GM08714 (cell line): ENCODE measurements around the gene ESPNL.

ENCODE experiments used
- H3K4me3 ChIP-seq: fragments of 200-500 bp; sonication (Bioruptor generic); 2 replicates; pipeline ENCODE4 v1.5.1; 2014; ENCODE audit warnings: mild to moderate bottlenecking, low read length, inconsistent platforms
- ZNF274 ChIP-seq: IDR thresholded peaks from 2 replicates; pipeline ENCODE4 v1.6.1; 2012; ENCODE audit warnings: mild to moderate bottlenecking, low read depth, low read length

ESPNL gene

DNA sequence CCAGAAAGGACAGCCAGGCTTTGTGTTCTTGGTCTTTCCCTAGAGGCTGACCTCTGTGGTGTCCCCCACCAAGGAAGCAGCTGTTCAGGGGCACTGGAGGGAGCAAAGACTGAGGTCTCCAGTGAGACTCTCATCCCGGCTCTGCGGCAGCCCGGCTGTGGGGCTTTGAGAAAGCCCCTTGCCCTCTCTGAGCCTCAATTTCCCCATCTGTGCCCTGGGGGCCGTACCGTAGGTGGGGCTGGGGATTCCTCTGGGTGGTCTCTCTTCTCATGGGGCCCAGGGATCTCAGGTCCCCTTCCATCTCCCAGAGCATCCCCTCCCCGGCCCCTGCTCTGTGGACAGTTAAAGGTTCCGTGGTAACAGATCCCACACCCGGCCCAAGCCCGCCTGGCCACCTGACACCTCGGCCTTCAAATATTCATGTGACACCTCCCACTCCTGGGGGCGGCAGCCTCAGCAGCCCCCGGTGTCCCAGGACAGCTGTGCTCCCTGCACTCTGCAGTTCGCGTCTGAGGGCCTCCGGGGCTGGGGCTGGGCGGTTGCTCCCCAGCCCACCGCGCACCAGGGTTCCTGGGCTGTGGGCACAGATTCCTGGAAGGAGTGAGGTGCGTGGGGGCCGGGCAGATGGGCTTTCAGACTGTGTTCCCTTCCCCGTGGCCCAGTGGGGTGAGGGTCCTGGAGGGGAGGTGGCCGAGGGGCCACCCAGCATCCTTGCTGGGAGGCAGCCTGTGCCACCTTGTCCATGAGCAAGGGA lies 23.3 kb downstream of the ESPNL start:
- no peak for TF ChIP-seq ZNF274

DNA sequence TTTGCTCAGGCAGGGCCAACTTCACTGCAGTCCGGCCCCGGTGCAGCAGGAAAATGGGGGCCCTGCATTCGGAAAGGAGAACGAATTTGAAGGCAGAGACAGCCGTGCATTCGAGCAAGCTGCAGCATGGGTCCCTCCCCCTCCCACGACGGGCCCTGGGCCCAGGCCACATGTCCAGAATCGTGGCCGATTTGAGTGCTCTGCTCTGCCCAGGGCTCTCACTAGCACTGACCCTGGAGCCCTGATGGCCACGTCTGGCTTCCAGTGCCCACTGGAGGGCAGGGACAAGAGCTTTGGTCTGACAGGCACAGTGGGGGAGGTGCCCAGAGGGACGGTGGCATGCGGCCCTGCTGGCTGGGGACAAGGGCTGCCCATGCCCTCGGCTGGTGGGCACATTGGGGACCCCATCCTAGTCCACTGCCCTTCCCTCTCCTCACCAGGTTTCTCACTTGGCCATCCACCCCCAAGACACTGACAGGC lies 23.9 kb downstream of the ESPNL start:
- no peak overlapping the region for H3K4me3 ChIP-seq
- no peak for TF ChIP-seq ZNF274

More for the DNA sequence above, 23.3 kb downstream of the ESPNL start:
- H3K4me3 ChIP-seq, result no peak overlapping the region

DNA sequence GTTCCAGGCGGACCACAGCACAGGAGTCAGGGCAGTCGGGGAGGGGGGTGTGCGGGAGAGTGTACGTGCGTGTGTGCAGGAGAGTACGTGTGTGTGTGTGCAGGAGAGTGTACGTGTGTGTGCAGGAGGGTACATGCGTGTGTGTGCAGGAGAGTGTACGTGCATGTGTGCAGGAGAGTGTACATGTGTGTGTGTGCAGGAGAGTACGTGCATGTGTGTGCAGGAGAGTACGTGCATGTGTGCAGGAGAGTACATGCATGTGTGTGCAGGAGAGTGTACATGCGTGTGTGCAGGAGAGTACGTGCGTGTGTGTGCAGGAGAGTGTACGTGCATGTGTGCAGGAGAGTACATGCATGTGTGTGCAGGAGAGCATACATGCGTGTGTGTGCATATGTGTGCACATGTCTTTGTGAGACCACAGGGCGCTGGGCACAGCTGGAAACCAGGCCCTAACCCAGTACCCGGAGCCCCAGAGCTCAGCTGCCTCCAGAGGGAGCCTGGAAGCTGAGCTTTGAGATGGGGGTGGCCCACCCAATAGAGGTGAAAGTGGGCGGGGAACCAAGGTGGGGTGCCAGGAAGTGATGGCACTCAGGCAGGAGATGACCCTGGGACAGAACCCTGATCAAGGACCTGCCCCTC lies 24.5 kb downstream of the ESPNL start:
- no peak overlapping the region for H3K4me3 ChIP-seq
- TF ChIP-seq ZNF274, result no peak

DNA sequence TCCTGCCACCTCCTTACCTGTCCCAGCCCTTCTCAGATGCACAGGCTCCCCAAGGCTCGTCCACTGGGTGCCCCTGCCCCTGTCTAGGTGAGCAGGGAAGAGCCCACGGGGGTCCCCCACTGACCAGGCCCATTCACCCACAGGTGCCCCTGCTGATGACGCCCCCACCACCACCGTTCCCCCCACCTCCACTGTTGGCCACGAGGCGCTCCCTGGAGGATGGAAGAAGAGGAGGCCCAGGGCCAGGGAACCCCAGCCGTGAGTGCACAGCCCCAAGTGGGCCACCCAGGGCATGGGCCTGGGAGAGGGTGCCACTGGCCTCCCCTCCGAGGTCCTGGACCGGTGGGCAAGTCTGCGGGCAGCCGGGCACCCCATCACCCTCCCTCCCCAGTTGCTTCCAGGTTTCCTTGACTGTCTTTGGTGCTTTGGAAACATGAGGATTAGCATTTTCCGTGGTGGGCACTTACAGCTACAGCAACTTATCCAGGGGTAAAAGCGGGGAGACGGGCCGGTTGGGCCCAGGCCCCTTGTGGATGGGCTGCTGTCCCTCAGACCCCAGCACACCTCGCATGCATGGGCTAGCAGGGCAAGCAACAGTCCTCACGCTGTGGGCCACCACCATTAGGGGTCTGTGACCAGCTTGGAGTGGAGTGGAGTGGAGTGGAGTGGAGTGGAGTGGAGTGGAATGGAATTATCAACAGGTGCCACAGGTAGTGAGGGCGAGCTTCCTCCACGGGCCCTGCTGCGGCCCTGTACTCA lies 25.2 kb downstream of the ESPNL start:
- no peak for TF ChIP-seq ZNF274
- H3K4me3 ChIP-seq, result no peak overlapping the region

DNA sequence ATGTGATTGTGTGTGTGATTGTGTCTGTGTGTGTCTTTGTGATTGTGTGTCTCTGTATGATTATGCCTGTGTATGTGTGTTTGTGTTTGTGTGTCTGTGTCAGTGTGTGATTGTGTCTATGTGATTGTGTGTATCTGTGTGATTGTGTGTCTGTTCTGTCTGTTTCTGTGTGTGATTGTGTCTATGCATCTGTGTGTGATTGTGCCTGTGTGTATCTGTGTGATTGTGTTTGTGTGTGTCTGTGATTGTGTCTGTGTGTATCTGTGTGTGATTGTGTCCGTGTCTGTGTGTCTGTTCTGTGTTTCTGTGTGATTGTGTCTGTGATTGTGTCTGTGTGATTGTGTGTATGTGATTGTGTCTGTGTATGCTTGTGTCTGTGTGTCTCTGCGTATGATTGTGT lies 26.2 kb downstream of the ESPNL start:
- H3K4me3 ChIP-seq, result no peak overlapping the region
- TF ChIP-seq ZNF274, result no peak

DNA sequence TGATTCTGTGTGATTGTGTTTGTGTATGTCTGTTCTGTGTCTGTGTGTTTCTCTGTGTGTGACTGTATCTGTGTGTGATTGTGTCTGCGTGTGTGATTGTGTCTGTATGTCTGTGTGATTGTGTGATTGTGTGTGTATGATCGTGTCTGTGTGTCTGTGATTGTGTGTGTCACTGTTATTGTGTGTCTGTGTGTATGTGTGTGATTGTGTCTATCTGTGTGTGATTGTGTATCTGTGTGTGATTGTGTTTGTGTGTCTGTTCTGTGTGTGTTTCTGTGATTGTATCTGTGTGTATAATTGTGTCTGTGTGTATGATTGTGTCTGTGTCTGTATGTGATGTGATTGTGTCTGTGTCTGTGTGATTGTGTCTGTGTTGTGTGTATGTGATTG lies 26.6 kb downstream of the ESPNL start:
- no peak overlapping the region for H3K4me3 ChIP-seq
- TF ChIP-seq ZNF274, result no peak

DNA sequence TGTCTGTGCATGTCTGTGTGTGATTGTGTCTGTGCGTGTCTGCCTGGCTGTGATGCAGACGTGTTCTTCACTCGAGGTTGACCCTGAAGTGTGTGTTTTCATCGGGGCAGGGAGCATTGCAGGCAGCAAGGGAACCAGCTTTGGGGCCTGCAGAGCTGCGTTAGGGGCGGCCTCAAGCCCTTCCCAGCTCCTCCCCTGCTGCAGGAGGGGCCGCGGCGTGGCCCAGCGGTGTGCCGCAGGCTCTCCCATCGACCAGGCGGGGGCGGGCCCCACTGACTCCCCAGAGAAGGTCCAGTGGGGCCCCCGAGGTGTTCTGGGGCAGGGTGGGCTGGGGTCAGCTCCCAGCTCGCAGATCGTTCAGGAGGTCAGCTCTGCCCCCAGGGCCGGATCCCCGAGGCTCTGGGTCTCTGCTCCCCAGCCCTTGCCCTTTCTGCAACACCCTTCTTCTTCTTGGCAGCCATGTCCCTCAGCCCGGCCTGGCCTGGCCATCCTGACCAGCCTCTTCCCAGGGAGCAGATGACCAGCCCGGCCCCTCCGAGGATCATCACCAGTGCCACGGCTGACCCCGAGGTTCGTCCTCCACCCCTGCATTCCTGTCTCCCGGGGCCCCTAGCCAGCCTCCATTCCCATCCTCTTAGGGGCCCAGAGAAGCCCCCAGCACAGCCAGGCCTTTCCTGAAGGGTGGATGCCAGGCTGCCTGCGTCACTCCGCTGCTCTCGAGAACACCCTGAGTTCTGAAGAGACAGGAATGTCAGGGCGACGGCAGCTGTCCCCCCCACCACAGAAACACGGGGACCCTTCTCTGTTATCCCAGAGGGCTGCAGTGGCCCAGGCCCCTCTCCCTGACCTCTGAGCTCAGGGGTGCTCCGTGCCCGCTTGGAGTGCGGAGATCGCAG lies 27.3 kb downstream of the ESPNL start:
- no peak overlapping the region for H3K4me3 ChIP-seq
- no peak for TF ChIP-seq ZNF274

DNA sequence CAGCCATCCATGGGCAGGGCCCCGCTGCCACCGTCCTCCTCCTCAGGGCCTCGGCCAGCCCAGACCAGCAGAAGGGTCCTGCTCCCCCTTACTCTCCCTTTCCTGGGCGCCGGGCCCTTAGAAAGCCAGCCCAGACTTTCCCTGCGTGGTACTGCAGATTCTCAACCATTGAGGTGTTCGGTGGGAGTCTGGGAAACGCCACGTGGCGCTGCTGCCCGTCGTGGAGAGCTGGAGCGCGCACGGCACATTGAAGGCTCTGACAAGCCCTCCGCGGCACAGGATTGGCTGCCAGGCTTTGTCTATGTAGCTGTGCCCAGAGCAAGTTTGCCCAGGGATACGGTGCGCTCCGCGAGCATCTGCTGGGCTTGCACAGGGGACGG lies 27.9 kb downstream of the ESPNL start:
- no peak overlapping the region for H3K4me3 ChIP-seq
- no peak for TF ChIP-seq ZNF274

DNA sequence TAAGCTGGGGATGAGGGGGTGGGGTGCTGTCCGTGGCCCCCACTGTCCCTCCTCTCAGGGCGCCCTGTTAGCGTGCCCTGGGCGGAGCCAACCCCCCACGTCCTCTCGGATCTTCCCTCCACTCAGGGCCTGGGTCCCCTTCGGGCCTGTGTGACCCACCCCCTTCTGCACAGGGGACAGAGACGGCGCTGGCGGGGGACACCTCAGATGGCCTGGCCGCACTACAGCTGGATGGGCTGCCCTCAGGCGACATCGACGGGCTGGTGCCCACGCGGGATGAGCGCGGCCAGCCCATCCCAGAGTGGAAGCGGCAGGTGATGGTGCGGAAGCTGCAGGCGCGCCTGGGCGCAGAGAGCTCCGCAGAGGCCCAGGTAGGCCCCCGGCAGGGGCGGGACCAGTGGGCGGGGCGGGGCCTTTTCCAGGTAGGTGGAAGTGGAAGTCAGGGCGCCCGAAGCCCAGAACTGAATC lies 28.4 kb downstream of the ESPNL start:
- no peak for TF ChIP-seq ZNF274
- H3K4me3 ChIP-seq, result no peak overlapping the region

DNA sequence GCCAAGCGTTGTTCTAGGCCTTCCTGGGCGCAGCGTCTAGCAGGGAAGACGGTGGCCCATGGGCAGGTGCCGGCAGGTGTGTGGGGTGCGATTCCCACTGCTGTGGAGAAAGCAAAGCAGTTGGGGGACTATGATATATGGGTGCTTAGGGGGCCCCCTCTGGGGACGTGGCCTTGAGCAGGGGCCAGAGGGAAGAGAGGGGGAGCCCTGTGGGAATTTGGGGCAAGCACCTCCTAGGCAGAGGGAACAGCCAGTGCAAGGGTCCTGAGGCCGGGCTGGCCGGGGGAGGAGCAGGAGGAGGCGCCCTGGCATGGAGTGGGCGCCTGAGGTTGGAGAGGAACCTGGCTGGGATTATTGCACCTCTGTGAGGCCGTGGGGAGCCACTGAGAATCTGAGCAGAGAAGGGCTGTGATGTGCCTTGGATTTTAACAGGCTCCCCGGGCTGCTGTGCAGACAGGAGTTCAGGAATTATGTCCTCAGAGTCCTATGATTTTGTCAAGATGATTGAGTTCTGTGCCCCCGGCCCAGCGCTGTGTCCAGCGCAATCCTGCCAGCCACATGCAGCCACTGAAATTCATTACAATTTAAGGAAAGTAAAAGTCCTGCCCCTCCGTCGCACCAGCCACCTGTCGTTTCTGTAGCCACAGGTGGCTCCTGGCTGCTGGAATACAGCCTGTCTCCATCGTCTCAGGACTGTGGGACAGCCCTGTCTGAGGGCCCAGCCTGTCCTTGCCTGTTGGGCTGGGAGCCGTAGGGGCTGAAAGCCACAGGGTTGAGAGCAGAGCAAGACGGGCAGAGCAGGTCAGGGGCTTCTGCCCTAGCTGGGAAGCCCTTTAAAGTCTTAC lies 29.2 kb downstream of the ESPNL start:
- no peak for TF ChIP-seq ZNF274
- no peak overlapping the region for H3K4me3 ChIP-seq

DNA sequence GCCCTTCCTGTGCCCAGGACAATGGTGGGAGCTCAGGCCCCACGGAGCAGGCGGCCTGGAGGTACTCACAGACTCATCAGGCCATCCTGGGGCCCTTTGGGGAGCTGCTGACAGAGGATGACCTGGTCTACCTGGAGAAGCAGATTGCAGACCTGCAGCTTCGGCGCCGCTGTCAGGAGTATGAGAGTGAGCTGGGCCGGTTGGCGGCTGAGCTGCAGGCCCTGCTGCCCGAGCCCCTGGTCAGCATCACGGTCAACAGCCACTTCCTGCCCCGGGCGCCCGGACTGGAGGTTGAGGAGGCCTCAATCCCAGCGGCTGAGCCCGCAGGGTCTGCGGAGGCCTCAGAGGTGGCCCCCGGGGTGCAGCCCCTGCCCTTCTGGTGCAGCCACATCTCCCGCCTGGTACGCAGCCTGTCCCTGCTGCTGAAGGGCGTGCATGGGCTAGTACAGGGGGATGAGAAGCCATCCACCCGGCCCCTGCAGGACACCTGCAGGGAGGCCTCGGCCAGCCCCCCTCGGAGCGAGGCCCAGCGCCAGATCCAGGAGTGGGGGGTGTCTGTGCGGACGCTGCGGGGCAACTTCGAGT lies 30.1 kb downstream of the ESPNL start:
- TF ChIP-seq ZNF274, result no peak
- H3K4me3 ChIP-seq, result no peak overlapping the region
